IMR-90 (cell line): ENCODE results near the gene MORF4L2.

ENCODE experiments used
- CEBPB ChIP-seq: IDR thresholded peaks from 2 replicates; pipeline ENCODE4 v1.6.1; 2012; ENCODE audit warnings: low read depth, low read length, improper control_type of control experiment
- CHD1 ChIP-seq: IDR thresholded peaks from 2 replicates; pipeline ENCODE4 v1.6.1; 2012; ENCODE audit warnings: low read depth, low read length, improper control_type of control experiment
- MAZ ChIP-seq: IDR thresholded peaks from 2 replicates; pipeline ENCODE4 v1.6.1; 2012; ENCODE audit warnings: low read depth, mild to moderate bottlenecking, low read length, improper control_type of control experiment, moderate library complexity, borderline replicate concordance
- POLR2A ChIP-seq: IDR thresholded peaks from 2 replicates; pipeline ENCODE4 v1.6.1; 2012; ENCODE audit warnings: mild to moderate bottlenecking, low read depth, low read length
- RAD21 ChIP-seq: IDR thresholded peaks from 2 replicates; pipeline ENCODE4 v1.6.1; 2012; ENCODE audit warnings: low read length, improper control_type of control experiment
- RFX5 ChIP-seq: IDR thresholded peaks from 2 replicates; pipeline ENCODE4 v1.8.0; 2012; ENCODE audit warnings: low read depth, mild to moderate bottlenecking, low read length, moderate library complexity
- SMC3 ChIP-seq: fragments of 150-350 bp; IDR thresholded peaks from 2 replicates; pipeline ENCODE4 v1.6.1; 2016; ENCODE audit warnings: low read depth, mild to moderate bottlenecking, antibody characterized with exemption, low read length, moderate library complexity
- TF ChIP-seq, protein P1 (sequence below): fragments of 150-350 bp; IDR thresholded peaks from 2 replicates; pipeline ENCODE4 v1.6.1; 2017; ENCODE audit warnings: mild to moderate bottlenecking, antibody characterized with exemption, low read length, low read depth
- TF ChIP-seq, protein P2 (sequence below): conservative IDR thresholded peaks from 2 replicates; pipeline ENCODE4 v1.5.1; 2012; ENCODE audit warnings: mild to moderate bottlenecking, low read depth, low read length, improper control_type of control experiment

DNA sequence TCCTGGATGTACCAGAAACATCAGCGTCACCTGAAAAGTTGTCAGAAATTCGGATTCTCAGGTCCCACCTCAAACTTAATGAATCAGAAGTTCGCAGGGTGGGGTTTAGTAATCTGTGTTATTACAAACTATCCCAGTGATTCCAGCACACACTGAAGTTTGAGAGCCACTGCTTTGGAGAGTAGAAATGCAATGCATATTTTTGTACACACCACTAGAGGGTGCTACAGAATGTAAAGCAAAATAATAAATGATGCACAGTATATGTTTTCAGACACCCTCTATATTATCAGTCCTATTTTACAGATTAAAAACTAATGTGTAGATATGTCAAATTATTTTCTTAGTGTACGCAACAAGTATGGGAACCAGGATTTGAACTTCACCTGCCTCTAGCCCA lies 2.4 kb upstream of the MORF4L2 start:
- TF ChIP-seq, protein P1, sequence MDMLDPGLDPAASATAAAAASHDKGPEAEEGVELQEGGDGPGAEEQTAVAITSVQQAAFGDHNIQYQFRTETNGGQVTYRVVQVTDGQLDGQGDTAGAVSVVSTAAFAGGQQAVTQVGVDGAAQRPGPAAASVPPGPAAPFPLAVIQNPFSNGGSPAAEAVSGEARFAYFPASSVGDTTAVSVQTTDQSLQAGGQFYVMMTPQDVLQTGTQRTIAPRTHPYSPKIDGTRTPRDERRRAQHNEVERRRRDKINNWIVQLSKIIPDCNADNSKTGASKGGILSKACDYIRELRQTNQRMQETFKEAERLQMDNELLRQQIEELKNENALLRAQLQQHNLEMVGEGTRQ, result no peak
- TF ChIP-seq POLR2A (no peak), SMC3 (peak; percentile 42), MAZ (no peak), RFX5 (no peak), CHD1 (no peak), CEBPB (no peak), RAD21 (peak; percentile 52)
- TF ChIP-seq, protein P2, sequence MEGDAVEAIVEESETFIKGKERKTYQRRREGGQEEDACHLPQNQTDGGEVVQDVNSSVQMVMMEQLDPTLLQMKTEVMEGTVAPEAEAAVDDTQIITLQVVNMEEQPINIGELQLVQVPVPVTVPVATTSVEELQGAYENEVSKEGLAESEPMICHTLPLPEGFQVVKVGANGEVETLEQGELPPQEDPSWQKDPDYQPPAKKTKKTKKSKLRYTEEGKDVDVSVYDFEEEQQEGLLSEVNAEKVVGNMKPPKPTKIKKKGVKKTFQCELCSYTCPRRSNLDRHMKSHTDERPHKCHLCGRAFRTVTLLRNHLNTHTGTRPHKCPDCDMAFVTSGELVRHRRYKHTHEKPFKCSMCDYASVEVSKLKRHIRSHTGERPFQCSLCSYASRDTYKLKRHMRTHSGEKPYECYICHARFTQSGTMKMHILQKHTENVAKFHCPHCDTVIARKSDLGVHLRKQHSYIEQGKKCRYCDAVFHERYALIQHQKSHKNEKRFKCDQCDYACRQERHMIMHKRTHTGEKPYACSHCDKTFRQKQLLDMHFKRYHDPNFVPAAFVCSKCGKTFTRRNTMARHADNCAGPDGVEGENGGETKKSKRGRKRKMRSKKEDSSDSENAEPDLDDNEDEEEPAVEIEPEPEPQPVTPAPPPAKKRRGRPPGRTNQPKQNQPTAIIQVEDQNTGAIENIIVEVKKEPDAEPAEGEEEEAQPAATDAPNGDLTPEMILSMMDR, result peak; percentile 68
